SK-N-SH treated with all-trans-retinoic acid at 6 μM for 48 hours (cell line): ENCODE measurements around the gene PLCB2.

Experiments
- BACH2 ChIP-seq: fragments of 250-450 bp; sonication (Bioruptor Pico); IDR thresholded peaks from 2 replicates; pipeline ENCODE4 v1.9.0; 2021; ENCODE audit warnings: mild to moderate bottlenecking, borderline replicate concordance
- ESRRG ChIP-seq: fragments of 250-450 bp; sonication (Bioruptor Pico); IDR thresholded peaks from 2 replicates; pipeline ENCODE4 v1.6.1; 2021; ENCODE audit warnings: mild to moderate bottlenecking
- ISL1 ChIP-seq: fragments of 250-450 bp; sonication (Bioruptor Pico); IDR thresholded peaks from 2 replicates; pipeline ENCODE4 v2.1.2; 2022; ENCODE audit warnings: mild to moderate bottlenecking, moderate library complexity
- PATZ1 ChIP-seq: fragments of 250-450 bp; sonication (Bioruptor Pico); IDR thresholded peaks from 2 replicates; pipeline ENCODE4 v1.8.0; 2020; ENCODE audit warnings: mild to moderate bottlenecking, moderate library complexity, borderline replicate concordance
- ZFP3 ChIP-seq: fragments of 250-450 bp; sonication (Bioruptor Pico); IDR thresholded peaks from 2 replicates; pipeline ENCODE4 v1.5.0; 2020; ENCODE audit warnings: mild to moderate bottlenecking, moderate library complexity

- TF ChIP-seq ESRRG (CRISPR knock-in tag) (no peak), PATZ1 (CRISPR knock-in tag) (no peak), ISL1 (CRISPR knock-in tag) (no peak), BACH2 (CRISPR knock-in tag) (no peak), ZFP3 (CRISPR knock-in tag) (no peak)
Observed at GRCh38 chr15:40259021-40259420, 48.7 kb downstream of the PLCB2 start.
